ENCODE data around the gene NAALADL1. TPM values are rescaled to one million over a fixed set of nuclear protein-coding genes. Genes with fewer than 3 reads are reported as not detected.
"Not testable (repeated sequence)": the region's sequence is repeated elsewhere in the genome, so short reads cannot be mapped to it uniquely, and the experiment has no call there.

NAALADL1 gene
- total RNA-seq, 1 experiment from 2014 or later: not detected

- Histone ChIP-seq H3K36me3 (no peaks in the 10 kb centered on the region; the same call in 1 of the 2 replicates), H3K27me3 (no peaks in the 10 kb centered on the region), H3K27ac (no peak overlapping the region), H3K9me3 (replicated peaks) (no peaks in the 10 kb centered on the region), H3K4me1 (no peaks in the 10 kb centered on the region), H3K4me3 (no peak overlapping the region)
- no peak for DNase-seq
These were observed 10.6 kb downstream of the NAALADL1 start for GRCh38 chr11:65047581-65048422.

DNA sequence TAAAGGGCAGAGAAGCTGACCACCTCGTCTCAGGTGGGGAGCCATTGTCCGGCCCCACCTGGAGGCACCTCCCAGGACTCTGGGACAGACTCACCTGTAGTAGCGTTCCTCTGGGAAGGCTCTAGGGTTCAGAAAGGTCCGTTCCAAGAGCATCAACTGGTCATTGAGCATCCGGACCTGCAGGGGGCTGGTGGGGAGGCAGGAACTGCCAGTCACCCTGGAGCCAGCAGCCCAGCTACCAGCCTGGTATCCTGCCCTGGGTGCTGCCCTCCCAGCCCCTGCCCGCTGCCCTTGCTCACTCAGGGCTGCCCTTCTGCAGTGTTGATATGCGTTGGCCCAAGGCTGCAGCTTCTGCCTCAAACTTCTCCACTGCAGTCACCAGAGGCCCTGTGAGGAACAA is 12.6 kb downstream of the NAALADL1 start:
- no peak overlapping the region for H3K27ac ChIP-seq
- no peak for DNase-seq
- H3K4me1 ChIP-seq: no peaks in the 10 kb centered on the region; the same call in 1 of the 2 replicates
- no peak overlapping the region for H3K4me3 ChIP-seq
- no peaks in the 10 kb centered on the region for H3K9me3 ChIP-seq (replicated peaks)
- H3K27me3 ChIP-seq: no peaks in the 10 kb centered on the region
- peaks cover 2% of the 10 kb centered on the region; the same call in 1 of the 2 replicates for H3K36me3 ChIP-seq

DNA sequence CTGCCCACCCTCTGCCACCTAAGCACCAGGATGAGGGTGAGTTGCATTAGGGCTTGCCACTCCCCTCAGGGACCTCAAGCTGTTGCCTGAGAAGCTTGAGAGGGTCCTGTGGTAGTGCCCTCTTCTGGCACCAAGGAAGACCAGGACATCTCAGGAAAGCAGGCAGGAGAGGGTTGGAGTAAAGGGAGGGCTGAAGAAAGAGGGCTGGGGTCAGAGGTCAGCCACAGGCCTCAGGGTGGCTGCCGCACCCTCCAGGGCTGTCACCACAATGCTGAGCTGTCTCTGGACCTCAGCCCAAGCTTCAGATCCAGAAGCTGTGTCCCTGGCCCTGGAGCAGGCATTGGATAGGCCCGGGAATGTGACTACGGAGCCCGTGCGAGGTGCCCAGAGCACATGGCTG is 13.3 kb downstream of the NAALADL1 start:
- H3K9me3 ChIP-seq (replicated peaks): no peaks in the 10 kb centered on the region
- no peak overlapping the region for H3K27ac ChIP-seq
- H3K27me3 ChIP-seq: no peaks in the 10 kb centered on the region
- H3K36me3 ChIP-seq: peaks cover 2% of the 10 kb centered on the region; the same call in 1 of the 2 replicates
- no peak for DNase-seq
- no peak overlapping the region for H3K4me3 ChIP-seq
- H3K4me1 ChIP-seq: no peaks in the 10 kb centered on the region; the same call in none of the 2 replicates

- Histone ChIP-seq H3K4me1 (no peaks in the 10 kb centered on the region; the same call in none of the 2 replicates), H3K27ac (no peak overlapping the region), H3K27me3 (no peaks in the 10 kb centered on the region), H3K36me3 (peaks cover 2% of the 10 kb centered on the region; the same call in 1 of the 2 replicates), H3K4me3 (no peak overlapping the region), H3K9me3 (replicated peaks) (no peaks in the 10 kb centered on the region)
- DNase-seq: no peak
These were observed 14.4 kb downstream of the NAALADL1 start for GRCh38 chr11:65043881-65044501.

DNA sequence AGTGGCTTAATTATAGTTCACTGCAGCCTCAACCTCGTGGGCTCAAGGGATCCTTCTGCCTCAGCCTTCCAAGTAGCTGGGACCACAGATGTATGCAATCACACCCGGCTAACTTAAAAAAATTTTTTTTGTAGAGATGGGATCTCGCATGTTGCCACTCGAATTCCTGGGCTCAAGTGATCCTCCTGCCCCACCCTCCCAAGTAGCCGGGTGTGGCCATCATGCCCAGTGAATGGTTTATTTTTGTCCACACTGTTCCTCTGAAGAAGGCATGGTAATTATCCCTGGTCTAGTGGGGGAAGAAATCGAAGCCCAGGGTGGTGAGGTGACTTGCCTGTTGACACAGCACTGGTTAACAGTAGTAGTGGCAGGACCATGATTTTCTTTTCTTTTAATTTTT is 15.5 kb downstream of the NAALADL1 start:
- Histone ChIP-seq H3K36me3 (peaks cover 2% of the 10 kb centered on the region; the same call in 1 of the 2 replicates), H3K27ac (no peak overlapping the region), H3K4me3 (no peak overlapping the region), H3K9me3 (replicated peaks) (no peaks in the 10 kb centered on the region), H3K4me1 (no peaks in the 10 kb centered on the region; the same call in none of the 2 replicates), H3K27me3 (no peaks in the 10 kb centered on the region)
- DNase-seq: no peak

- H3K36me3 ChIP-seq: peaks cover 2% of the 10 kb centered on the region; the same call in 1 of the 2 replicates
- H3K4me3 ChIP-seq: peak within 1 kb of the TSS; percentile 81
- H3K4me1 ChIP-seq: no peaks in the 10 kb centered on the region; the same call in none of the 2 replicates
- peak within 1 kb of the TSS; percentile 53 for H3K27ac ChIP-seq
- peak; percentile 96 for DNase-seq
- no peaks in the 10 kb centered on the region for H3K9me3 ChIP-seq (replicated peaks)
- H3K27me3 ChIP-seq: no peaks in the 10 kb centered on the region
These were observed 17.3 kb downstream of the NAALADL1 start, which contains the start of gene SAC3D1 for GRCh38 chr11:65040847-65041622. TSS of gene SAC3D1 (plus strand) at chr11:65041210. CDS start at chr11:65041293, 83 bp downstream.

- peaks cover 2% of the 10 kb centered on the region; the same call in 1 of the 2 replicates for H3K36me3 ChIP-seq
- no peak for DNase-seq
- no peaks in the 10 kb centered on the region for H3K9me3 ChIP-seq (replicated peaks)
- H3K4me3 ChIP-seq: peak overlapping the region; percentile 81
- no peaks in the 10 kb centered on the region; the same call in none of the 2 replicates for H3K4me1 ChIP-seq
- peak overlapping the region; percentile 53 for H3K27ac ChIP-seq
- no peaks in the 10 kb centered on the region for H3K27me3 ChIP-seq
These were observed 17.9 kb downstream of the NAALADL1 start for GRCh38 chr11:65040520-65040846.

GRCh38 chr11:65036931-65037330 is 21.4 kb downstream of the NAALADL1 start:
- H3K4me1 ChIP-seq: no peaks in the 10 kb centered on the region; the same call in 1 of the 2 replicates
- no peaks in the 10 kb centered on the region for H3K36me3 ChIP-seq
- H3K27ac ChIP-seq: no peak overlapping the region
- H3K9me3 ChIP-seq (replicated peaks): no peaks in the 10 kb centered on the region
- no peak for DNase-seq
- no peaks in the 10 kb centered on the region for H3K27me3 ChIP-seq
- no peak overlapping the region for H3K4me3 ChIP-seq

GRCh38 chr11:65035579-65035978 is 22.8 kb downstream of the NAALADL1 start:
- Histone ChIP-seq H3K9me3 (replicated peaks) (no peaks in the 10 kb centered on the region), H3K4me1 (no peaks in the 10 kb centered on the region; the same call in 1 of the 2 replicates), H3K4me3 (no peak overlapping the region), H3K36me3 (no peaks in the 10 kb centered on the region), H3K27me3 (no peaks in the 10 kb centered on the region), H3K27ac (no peak overlapping the region)
- DNase-seq: no peak

- Histone ChIP-seq H3K9me3 (replicated peaks) (no peaks in the 10 kb centered on the region), H3K27ac (no peak overlapping the region), H3K36me3 (no peaks in the 10 kb centered on the region), H3K4me1 (no peaks in the 10 kb centered on the region), H3K4me3 (no peak overlapping the region), H3K27me3 (no peaks in the 10 kb centered on the region)
- DNase-seq: no peak
These were observed 23.9 kb downstream of the NAALADL1 start for GRCh38 chr11:65034423-65034822.

GRCh38 chr11:65032216-65032615 is 26.1 kb downstream of the NAALADL1 start:
- H3K4me3 ChIP-seq: no peak overlapping the region
- no peaks in the 10 kb centered on the region; the same call in 1 of the 2 replicates for H3K4me1 ChIP-seq
- H3K27me3 ChIP-seq: no peaks in the 10 kb centered on the region
- no peaks in the 10 kb centered on the region for H3K36me3 ChIP-seq
- DNase-seq: no peak
- H3K27ac ChIP-seq: no peak overlapping the region
- no peaks in the 10 kb centered on the region for H3K9me3 ChIP-seq (replicated peaks)

DNA sequence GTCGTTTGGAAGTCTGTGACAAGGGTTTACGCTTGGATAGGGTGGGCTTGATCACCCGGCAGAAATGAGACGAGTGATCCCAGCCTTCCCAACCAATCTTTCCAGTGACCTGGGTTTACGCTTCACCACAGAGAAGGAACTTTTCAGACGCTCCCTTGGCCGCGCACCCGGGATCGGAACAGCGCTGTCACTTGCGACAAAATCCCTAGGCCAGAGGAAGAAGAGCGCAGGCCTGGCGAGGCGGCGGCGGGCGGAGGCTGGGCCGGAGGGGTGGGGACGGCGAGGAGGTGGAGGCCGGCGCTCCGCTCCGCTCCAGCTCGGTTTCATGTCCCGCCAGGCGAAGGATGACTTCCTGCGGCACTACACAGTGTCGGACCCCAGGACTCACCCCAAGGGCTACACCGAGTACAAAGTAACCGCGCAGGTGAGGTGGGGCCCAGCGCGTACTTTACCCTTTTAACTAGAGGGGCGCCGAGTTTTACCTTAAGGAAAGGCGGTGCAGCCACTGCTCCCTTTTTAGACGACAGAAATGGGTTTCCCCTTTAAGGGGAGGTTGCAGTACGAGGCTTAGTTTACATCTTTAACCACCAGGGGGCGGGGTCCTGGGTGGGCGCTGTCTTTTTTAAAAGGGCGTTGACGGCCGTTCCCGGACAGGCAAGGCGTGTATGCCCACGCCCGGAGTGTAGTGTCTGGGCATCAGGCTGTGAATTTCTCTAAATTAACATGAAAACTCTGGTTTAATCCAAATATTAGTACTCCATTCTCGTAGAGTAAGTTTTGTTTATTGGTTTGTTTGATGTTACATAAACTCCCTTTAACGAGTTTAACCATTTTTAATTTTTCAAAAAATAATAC is 30.9 kb downstream of the NAALADL1 start, which contains the start of gene SNX15:
SNX15 (plus strand) TSS at position 227 of the 855 bp plus-strand sequence; CDS start at position 326, 99 bp downstream.
- no peaks in the 10 kb centered on the region for H3K36me3 ChIP-seq
- peak; percentile 93 to 96 for DNase-seq
- H3K27ac ChIP-seq: peak within 1 kb of the TSS; percentile 41; the same call in 1 of the 2 replicates
- H3K4me3 ChIP-seq: peak within 1 kb of the TSS; percentile 74
- H3K9me3 ChIP-seq (replicated peaks): no peaks in the 10 kb centered on the region
- no peaks in the 10 kb centered on the region; the same call in 1 of the 2 replicates for H3K4me1 ChIP-seq
- H3K27me3 ChIP-seq: no peaks in the 10 kb centered on the region

DNA sequence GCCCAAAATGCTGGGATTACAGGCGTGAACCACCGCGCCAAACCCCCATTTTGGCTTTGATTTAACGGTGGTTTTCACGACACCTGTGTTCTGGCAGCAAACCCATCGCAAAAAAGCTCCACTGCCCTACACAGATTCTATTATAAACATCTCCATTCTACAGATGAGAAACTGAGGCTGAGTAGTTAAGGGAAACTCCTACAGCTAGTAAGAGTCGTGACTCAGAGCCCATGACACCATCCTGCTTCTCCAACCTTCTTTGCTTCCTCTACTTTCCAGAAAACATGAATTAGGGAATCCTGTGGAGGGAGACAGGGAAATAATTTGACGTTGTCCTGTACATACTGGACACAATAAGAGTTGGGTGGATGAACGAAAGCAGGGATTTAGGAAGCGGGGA is 31.5 kb downstream of the NAALADL1 start:
- Histone ChIP-seq H3K36me3 (no peaks in the 10 kb centered on the region), H3K9me3 (replicated peaks) (no peaks in the 10 kb centered on the region), H3K27me3 (no peaks in the 10 kb centered on the region), H3K4me1 (no peaks in the 10 kb centered on the region; the same call in 1 of the 2 replicates), H3K27ac (no peak overlapping the region), H3K4me3 (peak overlapping the region; percentile 74)
- no peak for DNase-seq

DNA sequence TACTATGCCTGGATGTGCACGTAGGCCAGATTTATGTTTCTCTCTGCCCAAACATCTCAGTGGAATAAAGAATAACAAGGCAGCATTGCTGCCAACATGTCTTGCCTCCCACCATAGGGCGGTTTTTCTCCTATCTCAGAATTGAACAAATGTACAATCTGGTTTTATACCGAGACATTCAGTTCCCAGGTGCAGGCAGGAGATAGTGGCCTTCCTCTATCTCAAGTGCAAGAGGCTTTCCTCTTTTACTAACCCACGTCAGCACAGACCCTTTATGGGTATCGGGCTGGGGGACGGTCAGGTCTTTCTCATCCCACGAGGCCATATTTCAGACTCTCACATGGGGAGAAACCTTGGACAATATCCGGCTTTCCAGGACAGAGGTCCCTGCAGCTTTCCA is 34.9 kb downstream of the NAALADL1 start:
- H3K4me3 ChIP-seq; H3K4me1 ChIP-seq; H3K27me3 ChIP-seq; H3K36me3 ChIP-seq; DNase-seq; H3K9me3 ChIP-seq (replicated peaks); H3K27ac ChIP-seq: not testable (repeated sequence)
